HG03442 (cell line): ENCODE data around the gene USP13.
"Not testable (repeated sequence)": the region's sequence is repeated elsewhere in the genome, so short reads cannot be mapped to it uniquely, and the experiment has no call there.

Experiments used
- ATAC-seq: cut with Tn5 transposase; IDR thresholded peaks from one replicate; pipeline ENCODE4 v1.9.1; 2021; ENCODE audit warnings: mild to moderate bottlenecking, moderate library complexity; ENCODE audit not compliant: unreplicated experiment

USP13 gene, protein sequence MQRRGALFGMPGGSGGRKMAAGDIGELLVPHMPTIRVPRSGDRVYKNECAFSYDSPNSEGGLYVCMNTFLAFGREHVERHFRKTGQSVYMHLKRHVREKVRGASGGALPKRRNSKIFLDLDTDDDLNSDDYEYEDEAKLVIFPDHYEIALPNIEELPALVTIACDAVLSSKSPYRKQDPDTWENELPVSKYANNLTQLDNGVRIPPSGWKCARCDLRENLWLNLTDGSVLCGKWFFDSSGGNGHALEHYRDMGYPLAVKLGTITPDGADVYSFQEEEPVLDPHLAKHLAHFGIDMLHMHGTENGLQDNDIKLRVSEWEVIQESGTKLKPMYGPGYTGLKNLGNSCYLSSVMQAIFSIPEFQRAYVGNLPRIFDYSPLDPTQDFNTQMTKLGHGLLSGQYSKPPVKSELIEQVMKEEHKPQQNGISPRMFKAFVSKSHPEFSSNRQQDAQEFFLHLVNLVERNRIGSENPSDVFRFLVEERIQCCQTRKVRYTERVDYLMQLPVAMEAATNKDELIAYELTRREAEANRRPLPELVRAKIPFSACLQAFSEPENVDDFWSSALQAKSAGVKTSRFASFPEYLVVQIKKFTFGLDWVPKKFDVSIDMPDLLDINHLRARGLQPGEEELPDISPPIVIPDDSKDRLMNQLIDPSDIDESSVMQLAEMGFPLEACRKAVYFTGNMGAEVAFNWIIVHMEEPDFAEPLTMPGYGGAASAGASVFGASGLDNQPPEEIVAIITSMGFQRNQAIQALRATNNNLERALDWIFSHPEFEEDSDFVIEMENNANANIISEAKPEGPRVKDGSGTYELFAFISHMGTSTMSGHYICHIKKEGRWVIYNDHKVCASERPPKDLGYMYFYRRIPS

DNA sequence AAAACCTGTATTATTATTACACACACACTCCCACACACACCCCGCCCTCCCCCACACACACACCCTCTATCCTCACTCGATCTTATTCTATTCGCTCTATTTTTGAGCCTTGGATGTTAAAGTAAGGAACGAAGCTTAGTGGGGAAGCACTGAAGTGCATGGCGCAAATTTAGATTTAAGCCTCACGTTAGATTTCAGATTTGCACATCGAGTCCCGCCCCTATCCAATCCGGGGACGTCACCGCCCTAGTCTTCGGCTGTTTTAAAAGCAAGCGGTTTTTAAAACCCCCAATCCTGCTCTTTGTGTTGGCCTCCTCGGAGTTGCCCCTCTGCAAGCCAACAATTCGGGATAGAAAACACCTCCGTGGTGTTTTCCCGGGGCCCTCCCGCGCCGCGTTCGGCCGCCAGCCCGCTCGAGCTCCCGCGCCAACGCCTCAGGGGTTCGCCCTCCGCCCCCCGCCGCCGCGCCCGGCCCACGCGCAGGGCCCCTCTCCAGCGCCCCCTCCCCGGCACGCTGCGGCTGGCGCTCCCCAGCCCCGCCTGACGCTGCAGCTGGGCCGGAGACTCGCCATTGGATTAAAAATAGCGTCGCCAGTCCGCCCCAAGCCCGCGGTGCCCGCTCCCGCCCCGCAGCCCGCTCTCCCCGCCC lies at the start of gene USP13:
USP13 (plus strand) TSS at position 594 of the 649 bp plus-strand sequence. CDS start 186 bp downstream, outside the sequence.
- peak; percentile 58 for ATAC-seq

DNA sequence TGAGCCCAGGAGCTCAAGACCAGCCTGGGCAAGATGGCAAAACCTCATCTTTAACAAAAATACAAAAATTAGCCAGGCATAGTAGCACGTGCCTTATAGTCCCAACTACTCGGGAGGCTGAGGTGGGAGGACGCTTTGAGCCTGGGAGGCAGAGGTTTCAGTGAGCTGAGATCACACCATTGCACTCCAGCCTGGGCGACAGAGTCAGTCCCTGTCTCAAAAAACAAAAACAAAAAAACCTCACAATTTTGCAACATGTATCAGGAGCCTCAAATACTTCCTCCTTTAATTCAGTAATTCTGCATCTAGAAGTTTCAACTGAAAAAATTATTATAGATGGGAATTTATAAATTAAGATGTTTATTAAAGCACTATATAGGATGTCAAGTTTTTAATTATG lies 49.5 kb upstream of the USP13 start:
- no peak for ATAC-seq

DNA sequence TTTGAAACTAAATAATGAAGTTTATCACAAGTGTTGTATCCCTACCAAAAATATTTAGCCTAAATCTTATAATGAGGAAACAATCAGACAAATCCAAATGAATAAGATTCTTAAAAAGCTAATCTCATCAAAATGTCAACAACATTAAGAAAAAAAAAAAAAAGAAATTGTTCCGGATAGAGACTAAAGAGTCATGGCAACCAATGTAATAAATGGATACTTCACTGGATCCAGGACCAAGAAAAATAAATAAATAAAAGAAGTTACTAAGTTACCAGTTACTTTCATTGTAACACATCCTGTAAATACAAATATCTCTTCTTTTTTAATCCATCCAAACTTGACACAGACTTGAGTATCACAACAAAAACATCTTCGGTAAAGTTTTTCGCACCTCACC lies 49.0 kb upstream of the USP13 start:
- ATAC-seq: no peak

DNA sequence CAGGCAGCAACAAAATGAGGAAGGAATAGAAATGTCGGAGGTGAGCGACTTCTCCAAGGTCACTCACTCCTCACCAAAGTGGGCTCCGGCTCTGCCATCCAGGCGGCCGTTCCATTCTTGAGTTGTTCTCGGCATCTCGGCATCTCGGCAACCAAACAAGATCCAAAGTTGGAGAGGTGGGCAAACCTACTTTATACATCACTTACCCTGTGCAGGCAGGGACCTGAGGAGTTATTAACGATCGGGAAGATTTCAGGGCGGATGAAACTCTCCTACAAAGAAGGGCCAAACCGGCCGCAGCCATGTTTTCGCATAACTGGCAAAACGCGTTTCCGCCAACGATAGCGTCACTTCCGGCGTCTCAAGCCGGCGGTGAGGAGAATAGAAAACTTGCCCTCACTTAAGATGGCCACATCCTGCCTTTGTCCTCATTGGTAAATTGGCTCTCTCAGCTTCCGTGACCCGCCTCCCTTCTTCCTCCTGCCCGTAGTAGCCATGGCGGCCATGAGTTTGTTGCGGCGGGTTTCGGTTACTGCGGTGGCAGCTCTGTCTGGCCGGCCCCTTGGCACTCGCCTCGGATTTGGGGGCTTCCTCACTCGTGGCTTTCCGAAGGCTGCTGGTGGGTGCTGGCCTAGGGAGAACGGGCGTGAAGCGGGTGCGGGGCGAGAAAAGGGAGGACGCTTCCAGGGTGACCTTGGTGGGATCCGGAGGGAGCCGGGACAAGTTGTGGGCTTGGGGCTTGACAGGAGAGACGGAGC lies 48.3 kb upstream of the USP13 start, which contains the start of the genes MRPL47 and NDUFB5:
MRPL47 (minus strand) TSS at position 318 of the 758 bp plus-strand sequence; CDS start at position 304, 14 bp downstream.
NDUFB5 (plus strand) TSS at position 474 of the 758 bp plus-strand sequence; CDS start at position 496, 22 bp downstream.
- ATAC-seq: peak; percentile 96

DNA sequence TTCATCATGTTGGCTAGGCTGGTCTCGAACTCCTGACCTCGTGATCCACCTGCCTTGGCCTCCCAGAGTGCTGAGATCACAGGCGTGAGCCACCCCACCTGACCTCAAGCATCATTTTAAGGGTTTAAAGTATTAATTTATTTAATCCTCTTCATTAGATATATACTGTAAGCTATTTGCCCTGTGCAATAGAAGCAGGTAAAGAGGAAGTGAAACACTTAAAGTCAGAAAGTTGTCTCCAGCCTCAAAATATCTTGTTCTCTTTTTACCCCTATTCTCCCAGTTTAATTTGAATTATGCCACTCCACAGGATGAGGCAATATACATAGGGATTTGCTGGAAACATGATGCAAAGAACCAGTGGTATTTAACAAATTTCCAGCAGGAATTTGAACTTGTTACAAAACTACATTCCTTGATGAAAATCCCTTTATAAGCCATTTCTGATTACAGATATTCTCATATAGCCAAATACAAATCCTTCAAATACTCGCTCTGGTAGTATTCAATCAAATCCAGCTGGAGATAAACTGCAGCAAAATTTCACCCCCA lies 46.2 kb upstream of the USP13 start:
- no peak for ATAC-seq

DNA sequence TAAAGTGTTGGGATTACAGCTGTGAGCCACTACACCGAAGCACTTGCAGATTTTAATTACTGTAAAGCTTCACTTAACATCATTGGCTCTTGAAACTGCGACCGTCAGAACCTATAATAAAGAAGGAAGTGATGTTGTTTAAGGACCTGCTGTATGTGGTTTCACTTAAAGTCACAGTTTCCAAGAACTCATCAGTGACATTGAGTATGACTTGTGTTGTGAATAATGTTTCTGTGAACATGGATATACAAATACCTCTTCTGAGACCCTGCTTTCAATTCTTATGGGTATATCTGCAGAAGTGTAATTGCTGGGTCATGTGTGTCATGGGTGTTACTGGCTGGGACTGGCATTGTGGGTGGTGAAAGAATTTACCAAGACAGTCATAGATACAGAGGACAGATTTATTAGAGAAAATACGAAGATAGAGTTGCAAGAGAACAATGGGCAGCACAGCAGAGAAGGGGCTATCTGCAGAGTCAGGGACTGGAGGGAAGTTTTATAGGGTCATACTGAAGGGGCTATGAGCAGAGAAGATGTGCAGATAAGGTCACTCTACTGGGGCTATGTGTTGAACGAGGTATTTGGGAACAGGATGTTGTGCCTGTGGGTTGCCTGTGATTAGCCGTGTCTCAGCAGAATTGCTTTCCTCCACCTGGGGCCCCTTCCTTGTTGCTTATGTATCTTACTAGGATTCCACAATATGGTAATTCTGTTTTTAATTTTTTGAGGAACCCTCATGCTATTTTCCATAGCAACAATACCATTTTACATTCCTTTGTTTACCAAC lies 43.7 kb upstream of the USP13 start:
- ATAC-seq: peak; percentile 54

DNA sequence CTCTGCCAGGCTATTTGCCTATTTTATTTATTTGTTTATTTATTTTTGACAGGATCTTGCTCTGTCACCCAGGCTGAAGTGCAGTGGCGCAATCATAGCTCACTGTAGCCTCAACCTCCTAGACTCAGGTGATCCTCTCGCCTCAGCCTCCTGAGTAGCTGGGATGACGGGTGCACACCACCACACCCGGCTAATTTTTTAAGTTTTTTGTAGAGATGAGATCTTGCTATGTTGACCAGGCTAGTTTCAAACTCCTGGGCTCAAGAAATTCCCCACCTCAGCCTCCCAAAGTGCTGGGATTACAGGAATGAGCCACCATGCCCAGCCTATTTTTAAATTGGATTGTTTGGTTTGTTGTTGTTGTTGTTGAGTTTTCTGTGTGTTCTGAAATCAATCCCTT lies 42.8 kb upstream of the USP13 start:
- ATAC-seq: no peak

DNA sequence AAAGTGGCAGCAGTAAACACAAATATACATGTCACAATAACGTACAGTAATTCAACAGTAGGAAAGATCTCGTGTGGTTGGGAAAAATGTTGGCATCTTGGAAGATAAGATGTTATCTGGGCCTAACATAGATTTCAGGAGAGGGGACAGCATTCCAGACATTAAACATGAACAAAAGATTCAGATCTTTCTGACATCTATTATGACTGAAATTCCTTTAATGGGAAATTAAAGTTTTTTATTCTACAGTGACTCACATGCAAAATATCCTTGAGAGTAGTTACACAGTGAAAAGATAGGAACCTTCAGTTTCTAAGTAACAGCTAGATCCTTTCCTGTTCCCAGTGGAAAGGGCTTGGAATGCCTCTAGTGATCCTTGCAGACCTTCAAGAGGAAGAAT lies 39.0 kb upstream of the USP13 start:
- no peak for ATAC-seq

DNA sequence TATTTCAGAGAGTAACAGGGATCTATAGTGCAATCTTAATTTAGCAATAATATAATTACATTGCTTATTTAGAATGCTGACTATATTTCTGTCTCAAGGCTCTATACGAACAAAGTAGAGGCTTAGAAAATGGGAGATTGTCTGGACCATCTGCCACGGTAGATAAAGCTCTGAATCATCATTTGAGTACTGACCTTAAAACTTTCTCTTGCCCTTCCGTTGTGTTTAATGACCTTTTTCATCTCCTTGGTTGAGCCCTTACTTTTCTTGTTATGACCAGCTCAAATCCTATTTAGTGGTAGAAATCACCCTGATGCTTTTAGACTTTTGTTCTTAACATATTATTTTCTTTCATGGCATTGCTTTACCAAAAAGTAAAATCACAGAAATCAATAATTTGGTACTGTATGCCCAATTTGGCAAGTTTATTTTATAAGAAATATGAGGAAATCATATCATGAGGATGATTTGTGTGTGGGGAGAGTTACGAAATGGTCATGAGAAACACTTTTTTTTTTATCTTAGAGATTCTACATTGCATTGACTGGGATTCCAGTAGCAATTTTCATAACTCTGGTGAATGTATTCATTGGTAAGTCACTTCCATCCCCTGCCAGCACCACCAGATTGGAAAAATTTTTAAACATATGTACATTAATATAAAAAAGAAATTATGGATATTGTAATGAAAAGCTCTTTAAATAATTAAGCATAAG lies 37.2 kb upstream of the USP13 start:
- no peak for ATAC-seq

DNA sequence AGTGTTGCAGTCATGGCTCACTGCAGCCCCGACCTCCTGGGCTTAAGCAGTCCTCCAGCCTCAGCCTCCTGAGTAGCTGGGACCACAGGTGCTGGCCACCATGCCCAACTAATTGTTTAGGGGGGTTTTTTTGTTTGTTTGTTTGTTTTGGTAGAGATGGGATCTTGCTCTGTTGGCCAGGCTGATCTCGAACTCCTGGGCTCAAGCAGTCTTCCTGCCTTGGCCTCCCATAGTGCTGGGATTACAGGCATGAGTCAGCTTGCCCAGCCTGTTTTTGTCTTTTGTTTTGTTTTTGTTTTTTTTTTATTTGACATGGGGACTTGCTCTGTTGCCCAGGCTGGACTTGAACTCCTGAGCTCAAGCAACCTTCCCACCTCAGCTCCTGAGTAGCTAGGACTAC lies 30.8 kb upstream of the USP13 start:
- no peak for ATAC-seq

DNA sequence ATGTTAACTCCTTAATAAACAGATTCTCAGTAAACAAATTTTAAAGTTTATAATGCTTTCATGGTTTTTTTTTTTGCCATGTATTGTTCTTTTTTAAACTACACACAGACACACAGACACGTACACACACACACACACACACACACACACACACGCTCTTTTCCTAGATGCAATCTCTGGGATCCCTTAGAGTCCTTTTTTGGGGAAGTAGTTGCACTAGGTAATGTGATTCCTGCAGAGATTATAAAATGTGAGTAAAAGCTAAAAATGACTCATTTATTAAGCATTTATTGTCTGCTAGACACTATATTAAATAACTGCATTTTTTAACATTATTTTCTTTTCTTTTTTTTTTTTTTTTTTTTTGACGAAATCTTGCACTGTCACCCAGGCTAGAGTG lies 28.4 kb upstream of the USP13 start:
- no peak for ATAC-seq

DNA sequence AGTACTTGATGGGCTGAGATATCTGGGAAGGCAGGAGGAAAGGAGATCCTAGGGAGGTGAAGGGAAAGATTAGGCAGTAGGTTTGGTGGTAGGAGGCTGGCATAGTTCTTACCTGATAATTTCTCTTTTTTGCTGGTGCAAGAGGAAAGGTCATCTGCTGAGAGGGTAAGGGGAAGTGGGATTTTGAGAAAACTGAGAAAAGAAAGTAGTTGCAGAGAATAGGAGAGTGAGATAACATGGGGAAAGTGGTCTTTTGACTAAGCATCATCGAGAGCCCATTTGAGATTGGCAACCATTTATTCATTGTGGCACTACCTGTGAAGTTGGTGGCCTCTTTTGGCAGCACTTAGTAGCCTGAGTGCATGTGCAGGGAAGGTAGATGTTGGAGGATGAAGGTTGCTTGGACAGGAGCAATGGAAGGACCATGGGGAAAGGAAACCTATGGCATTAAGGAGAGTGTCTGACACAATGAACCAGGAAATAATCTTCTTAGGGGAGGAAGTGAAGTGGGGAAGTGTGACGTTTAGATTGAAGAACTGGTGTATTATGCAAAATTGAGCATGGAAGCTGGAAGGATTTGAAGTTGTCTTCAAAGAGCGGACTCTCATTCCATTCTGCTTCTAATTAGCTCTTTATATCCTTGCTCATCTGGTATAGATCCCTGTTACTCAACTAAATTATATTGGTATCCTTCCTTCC lies 21.9 kb upstream of the USP13 start:
- ATAC-seq: no peak

DNA sequence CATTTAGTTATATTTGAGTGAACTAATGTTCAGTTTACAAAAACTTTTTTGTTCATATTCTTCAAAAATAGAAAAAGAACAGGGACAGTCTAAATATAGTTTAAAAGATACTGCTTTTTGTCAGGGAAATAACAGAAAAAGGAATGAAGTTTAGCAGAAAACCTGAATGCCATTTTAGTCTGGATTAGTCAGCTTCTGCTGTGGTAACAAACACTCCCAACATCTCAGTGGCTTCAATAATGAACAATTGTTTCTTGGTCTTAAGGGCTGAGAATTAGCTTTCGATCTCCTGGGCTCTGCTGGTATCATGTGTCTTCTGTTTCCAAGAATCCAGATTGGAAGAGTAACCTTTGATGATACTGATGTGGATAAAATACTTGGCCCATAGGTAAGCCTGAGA lies 12.4 kb upstream of the USP13 start:
- ATAC-seq: no peak

DNA sequence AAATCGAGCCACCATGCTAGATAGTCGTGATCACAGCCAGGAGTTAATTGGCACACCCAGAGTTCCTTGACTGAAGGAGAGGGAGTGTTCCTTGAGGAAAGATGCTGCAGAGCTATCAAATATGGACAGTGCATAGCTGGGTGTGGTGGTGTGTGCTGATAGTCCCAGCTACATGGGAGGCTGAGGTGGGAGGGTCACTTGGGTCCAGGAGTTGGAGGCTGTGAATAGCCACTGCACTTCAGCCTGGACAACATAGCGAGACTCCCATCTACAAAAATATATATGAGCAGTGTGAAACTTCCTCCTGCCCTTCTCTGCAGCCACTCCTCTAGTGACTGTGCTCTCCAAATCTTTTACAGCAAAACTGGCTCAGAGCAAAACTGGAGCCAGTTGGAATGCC lies 10.0 kb upstream of the USP13 start:
- no peak for ATAC-seq

DNA sequence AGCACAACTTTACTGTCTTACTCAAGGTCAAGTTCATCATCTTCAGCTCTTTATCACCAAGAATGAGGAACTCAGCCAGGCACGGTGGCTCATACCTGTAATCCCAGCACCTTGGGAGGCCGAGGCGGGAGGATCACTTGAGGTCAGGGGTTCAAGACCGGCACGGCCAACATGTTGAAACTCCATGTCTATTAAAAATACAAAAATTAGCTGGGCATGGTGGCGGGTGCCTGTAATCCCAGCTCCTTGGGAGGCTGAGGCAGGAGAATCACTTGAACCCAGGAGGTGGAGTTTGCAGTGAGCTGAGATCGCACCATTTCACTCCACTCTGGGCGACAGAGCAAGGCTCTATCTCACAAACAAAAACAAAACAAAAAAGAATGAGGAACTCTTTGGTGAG lies 9.0 kb upstream of the USP13 start:
- not testable (repeated sequence) for ATAC-seq

DNA sequence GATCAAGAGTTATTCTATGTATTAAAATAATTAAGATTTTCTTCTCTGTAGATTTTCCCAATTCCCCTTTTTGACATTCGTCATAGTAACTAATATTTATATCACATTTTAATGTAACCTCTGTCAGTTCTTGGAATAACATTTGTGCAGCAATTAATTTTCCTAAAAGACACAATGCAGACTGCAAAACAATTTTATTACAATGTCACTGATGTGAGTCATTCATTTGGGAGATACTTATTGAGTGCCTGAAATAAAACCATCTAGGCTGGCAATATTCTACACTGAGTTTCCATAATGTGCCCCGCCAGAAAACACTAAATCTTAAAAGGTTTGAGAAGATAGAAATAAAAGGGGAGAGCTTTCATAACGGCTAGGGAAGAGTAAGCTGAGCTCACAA lies 6.7 kb upstream of the USP13 start:
- ATAC-seq: no peak

DNA sequence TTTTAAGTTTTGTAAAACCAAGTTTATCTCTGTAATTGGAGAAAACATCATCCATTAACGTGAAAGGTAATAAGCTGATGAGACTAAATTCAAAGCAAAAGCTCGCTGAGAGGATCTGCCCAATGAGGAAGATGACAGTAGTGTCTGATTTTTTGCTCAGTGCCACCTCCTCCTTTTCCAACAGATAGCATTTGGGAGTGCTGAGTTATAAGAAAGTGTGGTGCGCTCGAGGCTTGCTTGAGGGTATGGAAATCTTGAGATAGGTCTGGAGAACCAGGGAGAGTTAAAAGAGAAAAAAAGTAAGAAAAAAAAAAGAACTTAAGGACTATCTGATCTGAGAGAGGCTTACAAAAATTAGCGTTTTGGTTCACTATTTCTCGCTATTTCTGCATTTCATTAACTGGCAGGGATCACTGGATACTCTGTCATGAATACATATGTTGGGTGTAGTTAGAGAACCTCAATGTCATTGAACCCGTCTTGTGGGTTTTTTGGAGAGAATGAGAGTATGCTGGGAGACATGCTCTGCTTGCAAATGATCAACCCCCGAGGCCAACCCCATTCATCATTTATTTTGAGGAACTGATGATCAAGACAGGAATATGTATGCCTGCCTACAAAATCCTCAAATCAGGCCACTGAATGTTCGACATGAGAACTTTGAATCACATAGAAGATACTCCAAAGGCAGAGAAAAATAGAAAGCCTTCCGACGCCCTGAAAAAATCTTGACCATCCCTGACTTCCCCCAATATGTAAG lies 973 bp upstream of the USP13 start:
- no peak for ATAC-seq
